ENCODE measurements around the gene NAA30. TPM values are rescaled to one million over a fixed set of nuclear protein-coding genes. Genes with fewer than 3 reads are reported as not detected.

NAA30 gene
- total and polyA plus RNA-seq, 12 donors, result 1.9 to 22.0 (median 15.3) TPM

GRCh38 chr14:57435923-57436322 is 45.5 kb downstream of the NAA30 start:
- no peaks in the 10 kb centered on the region for H3K4me1 ChIP-seq (replicated peaks in 1 of 2)
- H3K36me3 ChIP-seq (replicated peaks in 1 of 2), result no peaks in the 10 kb centered on the region
- no peaks in the 10 kb centered on the region for H3K9me3 ChIP-seq (replicated peaks in 1 of 3)
- DNase-seq, result no peak
- H3K27me3 ChIP-seq, result no peaks in the 10 kb centered on the region
- H3K27ac ChIP-seq, result no peak overlapping the region
- intact Hi-C loops (cut with DNase I), result no loop called here
- no peak overlapping the region for H3K4me3 ChIP-seq
- no peak for TF ChIP-seq POLR2A (IDR thresholded peaks at IDR 0.05)
- no peak for TF ChIP-seq CTCF (IDR thresholded peaks at IDR 0.05)

- Histone ChIP-seq H3K4me3 (no peak overlapping the region), H3K36me3 (replicated peaks in 1 of 2) (no peaks in the 10 kb centered on the region), H3K27me3 (no peaks in the 10 kb centered on the region), H3K27ac (no peak overlapping the region), H3K9me3 (replicated peaks in 1 of 3) (no peaks in the 10 kb centered on the region), H3K4me1 (replicated peaks in 1 of 2) (no peaks in the 10 kb centered on the region)
- DNase-seq, result no peak
- WGBS, 4 donors, result 78 to 86% (median 80%) methylated on average over 5 of the region's 5 CpGs
- intact Hi-C loops (cut with DNase I), result no loop called here
- no peak for TF ChIP-seq CTCF (IDR thresholded peaks at IDR 0.05)
- TF ChIP-seq POLR2A (IDR thresholded peaks at IDR 0.05), result no peak
These were observed 71.5 kb downstream of the NAA30 start for GRCh38 chr14:57461777-57462320.

GRCh38 chr14:57462551-57462950 is 72.2 kb downstream of the NAA30 start:
- Histone ChIP-seq H3K4me3 (no peak overlapping the region), H3K27me3 (no peaks in the 10 kb centered on the region), H3K27ac (no peak overlapping the region), H3K9me3 (replicated peaks in 1 of 3) (no peaks in the 10 kb centered on the region), H3K36me3 (replicated peaks in 1 of 2) (no peaks in the 10 kb centered on the region), H3K4me1 (replicated peaks in 1 of 2) (no peaks in the 10 kb centered on the region)
- 79 to 96% (median 88%) methylated on average over 3 of the region's 3 CpGs for WGBS, 4 donors
- intact Hi-C loops (cut with DNase I), result no loop called here
- TF ChIP-seq CTCF (IDR thresholded peaks at IDR 0.05) (no peak), POLR2A (IDR thresholded peaks at IDR 0.05) (no peak)
- no peak for DNase-seq

- intact Hi-C loops (cut with DNase I), result no loop called here
- TF ChIP-seq POLR2A (IDR thresholded peaks at IDR 0.05), result no peak
- no peak for TF ChIP-seq CTCF (IDR thresholded peaks at IDR 0.05)
- 88 to 94% (median 91%) methylated on average over 4 to 6 of the region's 6 CpGs for WGBS, 4 donors
These were observed 73.8 kb downstream of the NAA30 start for GRCh38 chr14:57464008-57464730.

More at GRCh38 chr14:57464008-57464730, 73.8 kb downstream of the NAA30 start:
- Histone ChIP-seq H3K27ac (no peak overlapping the region), H3K4me1 (replicated peaks in 1 of 2) (no peaks in the 10 kb centered on the region), H3K27me3 (no peaks in the 10 kb centered on the region), H3K4me3 (no peak overlapping the region), H3K9me3 (replicated peaks in 1 of 3) (no peaks in the 10 kb centered on the region), H3K36me3 (replicated peaks in 1 of 2) (no peaks in the 10 kb centered on the region)
- DNase-seq, result no peak

Other genes starting within 250 kb of the NAA30 start
- gene EXOC5, start 121.7 kb upstream of the NAA30 start, total RNA-seq, result 10 to 100 TPM; 22.5 to 63.8 (median 48.7) TPM
- 10 to 100 TPM in 1 of 3 donors, 1 to 10 TPM in 2; 6.4 to 63.8 (median 7.3) TPM for gene EXOC5, start 121.7 kb upstream of the NAA30 start, polyA plus RNA-seq
- 10 to 100 TPM; 15.8 to 46.1 (median 35.4) TPM for gene AP5M1, start 121.6 kb upstream of the NAA30 start, total RNA-seq
- 10 to 100 TPM in 1 of 3 donors, 1 to 10 TPM in 2; 4.2 to 46.3 (median 4.9) TPM for gene AP5M1, start 121.6 kb upstream of the NAA30 start, polyA plus RNA-seq
- gene CCDC198, start 103.3 kb downstream of the NAA30 start, total RNA-seq, result not detected
- gene CCDC198, start 103.3 kb downstream of the NAA30 start, polyA plus RNA-seq, result not detected

Measured in adrenal gland (tissue), 12 donors.